ENCODE results near the gene NANOS2. TPM values are rescaled to one million over a fixed set of nuclear protein-coding genes. Genes with fewer than 3 reads are reported as not detected.
"Not testable (repeated sequence)": the region's sequence is repeated elsewhere in the genome, so short reads cannot be mapped to it uniquely, and the experiment has no call there.

Gene NANOS2
- total RNA-seq, 2 donors from 2014 or later = not detected

GRCh38 chr19:45897261-45897812 lies 17.2 kb downstream of the NANOS2 start:
- no peak for DNase-seq
- H3K4me1 Mint-ChIP-seq = peaks cover 13% of the 10 kb centered on the region
- H3K27me3 Mint-ChIP-seq = no peaks in the 10 kb centered on the region
- no peak for ATAC-seq
- no peak overlapping the region for H3K27ac Mint-ChIP-seq
- no peaks in the 10 kb centered on the region for H3K9me3 ChIP-seq (ENCODE audit: control insufficient read depth, low read length, poor library complexity, severe bottlenecking)
- peaks cover 2% of the 10 kb centered on the region for H3K36me3 Mint-ChIP-seq (ENCODE audit: low read depth)
- H3K4me3 Mint-ChIP-seq = no peak overlapping the region

DNA sequence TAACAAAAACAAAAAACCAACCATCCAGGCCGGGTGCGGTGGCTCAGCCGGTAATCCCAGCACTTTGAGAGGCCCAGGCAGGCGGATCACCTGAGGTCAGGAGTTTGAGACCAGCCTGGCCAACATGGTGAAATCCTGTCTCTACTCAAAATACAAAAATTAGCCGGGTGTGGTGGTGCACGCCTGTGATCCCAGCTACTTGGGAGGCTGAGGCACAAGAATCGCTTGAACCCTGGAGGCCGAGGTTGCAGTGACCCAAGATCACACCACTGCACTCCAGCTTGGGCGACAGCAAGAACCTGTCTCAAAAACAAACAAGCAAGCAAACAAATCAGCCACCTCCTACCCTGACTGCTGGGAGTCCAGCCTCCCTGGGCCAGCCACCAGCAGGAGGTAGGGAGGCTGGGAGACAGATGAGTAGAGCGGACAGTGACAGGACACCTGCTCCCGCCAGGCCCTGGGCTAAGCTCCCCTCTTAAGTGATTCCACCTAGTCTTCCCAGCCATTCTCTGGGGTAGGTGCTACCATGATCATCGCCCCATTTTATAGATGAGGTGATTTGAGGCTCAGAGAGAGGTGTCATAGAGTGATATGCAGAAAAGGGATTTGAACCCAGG lies 18.5 kb downstream of the NANOS2 start:
- H3K9me3 ChIP-seq (ENCODE audit: control insufficient read depth, low read length, poor library complexity, severe bottlenecking); ATAC-seq; H3K36me3 Mint-ChIP-seq (ENCODE audit: low read depth); DNase-seq; H3K4me3 Mint-ChIP-seq; H3K27ac Mint-ChIP-seq; H3K27me3 Mint-ChIP-seq; H3K4me1 Mint-ChIP-seq: not testable (repeated sequence)

GRCh38 chr19:45895519-45895972 lies 19.0 kb downstream of the NANOS2 start:
- ATAC-seq (no peak), DNase-seq (no peak)
- Mint-ChIP-seq H3K27ac (no peak overlapping the region), H3K36me3 (ENCODE audit: low read depth) (peaks cover 2% of the 10 kb centered on the region), H3K4me1 (peaks cover 7% of the 10 kb centered on the region), H3K4me3 (no peak overlapping the region), H3K27me3 (no peaks in the 10 kb centered on the region)
- no peaks in the 10 kb centered on the region for H3K9me3 ChIP-seq (ENCODE audit: control insufficient read depth, low read length, poor library complexity, severe bottlenecking)

- H3K27me3 Mint-ChIP-seq = no peaks in the 10 kb centered on the region
These were observed 23.7 kb downstream of the NANOS2 start for GRCh38 chr19:45890877-45891276.

GRCh38 chr19:45889210-45889885 lies 25.2 kb downstream of the NANOS2 start:
- peaks cover 13% of the 10 kb centered on the region for H3K4me1 Mint-ChIP-seq
- peaks cover 3% of the 10 kb centered on the region for H3K36me3 Mint-ChIP-seq (ENCODE audit: low read depth)
- no peak for ATAC-seq
- H3K27me3 Mint-ChIP-seq = no peaks in the 10 kb centered on the region
- DNase-seq = no peak
- H3K9me3 ChIP-seq (ENCODE audit: control insufficient read depth, low read length, poor library complexity, severe bottlenecking) = no peaks in the 10 kb centered on the region
- H3K4me3 Mint-ChIP-seq = no peak overlapping the region
- peak overlapping the region; percentile 29 for H3K27ac Mint-ChIP-seq

More at GRCh38 chr19:45890877-45891276, 23.7 kb downstream of the NANOS2 start:
- H3K36me3 Mint-ChIP-seq (ENCODE audit: low read depth) = peaks cover 3% of the 10 kb centered on the region
- no peak overlapping the region for H3K4me3 Mint-ChIP-seq
- H3K9me3 ChIP-seq (ENCODE audit: control insufficient read depth, low read length, poor library complexity, severe bottlenecking) = no peaks in the 10 kb centered on the region
- H3K27ac Mint-ChIP-seq = no peak overlapping the region
- ATAC-seq (no peak), DNase-seq (no peak)
- peaks cover 13% of the 10 kb centered on the region for H3K4me1 Mint-ChIP-seq

DNA sequence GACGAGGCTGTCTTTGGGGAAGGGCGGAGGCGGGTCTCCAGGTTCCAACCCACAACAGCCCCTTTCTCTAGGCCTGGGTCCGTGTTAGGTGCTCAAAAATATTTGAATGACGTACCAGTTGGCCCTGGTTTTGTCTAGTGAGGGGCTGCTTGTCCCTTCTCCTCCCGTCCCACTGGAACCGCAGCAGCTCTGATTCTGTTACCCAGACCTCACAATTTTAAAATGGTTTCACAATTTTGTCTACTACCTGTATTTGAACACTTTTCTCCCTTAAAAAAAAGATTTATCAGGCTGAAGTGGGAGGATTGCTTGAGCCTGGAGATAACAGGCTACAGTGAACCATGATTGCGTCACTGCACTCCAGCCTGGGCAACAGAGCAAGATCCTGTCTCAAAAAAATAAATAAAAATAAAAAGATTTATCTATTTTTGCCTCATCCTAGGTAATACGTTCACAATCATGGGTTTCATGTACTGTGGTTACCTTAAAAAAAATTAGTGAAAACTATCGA lies 27.3 kb downstream of the NANOS2 start:
- Mint-ChIP-seq H3K4me1 (peaks cover 18% of the 10 kb centered on the region), H3K4me3 (no peak overlapping the region), H3K36me3 (ENCODE audit: low read depth) (peaks cover 3% of the 10 kb centered on the region), H3K27me3 (no peaks in the 10 kb centered on the region), H3K27ac (peak overlapping the region; percentile 98)
- ATAC-seq = no peak
- H3K9me3 ChIP-seq (ENCODE audit: control insufficient read depth, low read length, poor library complexity, severe bottlenecking) = no peaks in the 10 kb centered on the region
- no peak for DNase-seq

DNA sequence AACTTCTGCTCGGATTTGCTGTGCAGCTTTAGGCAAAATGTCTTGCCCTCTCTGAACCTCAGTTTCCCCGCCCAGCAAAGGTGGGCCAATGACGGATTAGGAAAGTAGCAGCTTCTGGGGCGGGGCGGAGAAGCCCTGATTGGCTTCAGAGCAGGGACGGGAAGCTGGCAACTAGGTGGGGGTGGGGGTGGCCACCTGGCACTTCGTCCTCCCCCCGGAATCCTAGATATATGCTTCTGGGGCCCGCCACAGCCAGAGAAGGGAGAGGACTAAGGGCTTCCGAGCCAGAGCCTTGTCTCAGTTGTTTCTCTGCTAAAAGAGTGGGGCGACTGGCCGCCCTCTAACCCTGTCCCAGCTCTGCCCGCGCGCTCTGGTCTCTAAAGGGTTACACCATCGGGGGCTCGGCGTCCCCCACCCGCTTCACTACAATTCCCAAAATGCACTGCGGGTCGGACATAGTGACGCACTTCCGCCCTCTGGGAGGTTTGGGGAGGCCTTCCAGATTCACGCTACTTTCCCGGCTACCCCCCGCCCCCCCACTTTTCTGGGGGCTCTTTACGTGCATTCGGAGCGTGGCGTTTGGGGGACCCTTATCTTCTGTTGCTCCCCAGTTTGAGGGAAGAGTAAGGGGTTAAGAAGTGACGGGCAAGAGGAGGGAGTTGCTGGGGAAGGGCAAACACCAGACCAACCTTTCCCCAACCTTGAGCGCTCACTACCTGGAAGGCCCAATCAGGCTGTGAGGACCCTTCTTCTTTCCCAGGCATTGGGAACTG lies 28.0 kb downstream of the NANOS2 start:
- Mint-ChIP-seq H3K36me3 (ENCODE audit: low read depth) (peaks cover 3% of the 10 kb centered on the region), H3K4me3 (peak overlapping the region; percentile 98), H3K4me1 (peaks cover 20% of the 10 kb centered on the region), H3K27ac (peak overlapping the region; percentile 98), H3K27me3 (no peaks in the 10 kb centered on the region)
- DNase-seq = peak; percentile 73 to 82 (median 78)
- H3K9me3 ChIP-seq (ENCODE audit: control insufficient read depth, low read length, poor library complexity, severe bottlenecking) = no peaks in the 10 kb centered on the region
- ATAC-seq = peak; percentile 77

- Mint-ChIP-seq H3K4me1 (peaks cover 25% of the 10 kb centered on the region), H3K4me3 (peak within 1 kb of the TSS; percentile 98), H3K27ac (peak within 1 kb of the TSS; percentile 98), H3K36me3 (ENCODE audit: low read depth) (peaks cover 3% of the 10 kb centered on the region), H3K27me3 (no peaks in the 10 kb centered on the region)
- ATAC-seq (peak; percentile 81), DNase-seq (peak; percentile 79 to 87 (median 82))
- H3K9me3 ChIP-seq (ENCODE audit: control insufficient read depth, low read length, poor library complexity, severe bottlenecking) = no peaks in the 10 kb centered on the region
These were observed 28.8 kb downstream of the NANOS2 start, which contains the start of gene IRF2BP1 for GRCh38 chr19:45885556-45886426. TSS of gene IRF2BP1 (minus strand) at chr19:45886141. CDS start at chr19:45885774, 367 bp downstream.

DNA sequence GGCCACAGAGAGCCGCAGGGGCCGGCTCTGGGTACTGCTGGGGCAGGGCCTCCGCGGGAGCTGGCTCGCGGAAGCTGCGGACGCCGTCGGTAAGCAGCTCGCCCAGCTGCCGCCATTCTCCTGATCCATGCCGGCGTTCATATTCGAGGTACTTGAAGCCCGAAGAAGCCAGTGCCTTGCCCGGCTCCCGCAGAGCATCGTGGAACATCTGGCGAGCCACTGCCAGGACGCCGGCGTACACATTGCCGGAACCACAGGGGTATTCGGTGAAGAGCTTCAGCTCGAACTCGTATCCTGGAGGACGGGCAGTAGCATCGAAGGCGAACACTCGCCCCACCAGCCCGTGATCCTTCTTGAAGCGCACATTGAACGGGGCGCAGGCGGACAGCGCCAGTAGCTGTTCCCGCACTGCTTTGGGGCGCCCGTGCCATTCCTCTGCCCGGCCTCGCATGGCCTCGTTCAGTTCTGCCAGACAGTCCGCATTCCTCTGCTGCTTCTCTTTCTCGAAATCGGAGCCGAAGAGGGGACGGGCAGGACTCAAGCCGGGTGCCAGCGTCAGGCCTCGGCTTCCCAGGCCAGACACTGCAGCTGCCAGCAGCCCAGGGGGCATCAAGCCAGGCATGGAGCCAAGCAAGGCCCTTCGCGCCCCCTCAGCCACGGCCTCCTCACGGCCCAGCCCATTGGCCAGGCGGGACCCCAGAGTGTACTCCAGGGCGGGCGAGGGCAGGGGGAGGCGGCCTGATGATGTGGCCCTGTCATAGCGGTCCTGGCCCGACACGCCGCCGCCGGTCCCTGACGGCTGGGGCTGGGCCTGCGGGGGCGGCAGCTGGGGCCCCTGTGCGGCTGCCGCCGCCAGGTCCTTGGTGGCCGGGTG lies 29.7 kb downstream of the NANOS2 start:
- H3K4me1 Mint-ChIP-seq = peaks cover 25% of the 10 kb centered on the region
- no peak overlapping the region for H3K27ac Mint-ChIP-seq
- DNase-seq (no peak), ATAC-seq (no peak)
- no peaks in the 10 kb centered on the region for H3K27me3 Mint-ChIP-seq
- peaks cover 3% of the 10 kb centered on the region for H3K36me3 Mint-ChIP-seq (ENCODE audit: low read depth)
- no peaks in the 10 kb centered on the region for H3K9me3 ChIP-seq (ENCODE audit: control insufficient read depth, low read length, poor library complexity, severe bottlenecking)
- peak overlapping the region; percentile 62 for H3K4me3 Mint-ChIP-seq

DNA sequence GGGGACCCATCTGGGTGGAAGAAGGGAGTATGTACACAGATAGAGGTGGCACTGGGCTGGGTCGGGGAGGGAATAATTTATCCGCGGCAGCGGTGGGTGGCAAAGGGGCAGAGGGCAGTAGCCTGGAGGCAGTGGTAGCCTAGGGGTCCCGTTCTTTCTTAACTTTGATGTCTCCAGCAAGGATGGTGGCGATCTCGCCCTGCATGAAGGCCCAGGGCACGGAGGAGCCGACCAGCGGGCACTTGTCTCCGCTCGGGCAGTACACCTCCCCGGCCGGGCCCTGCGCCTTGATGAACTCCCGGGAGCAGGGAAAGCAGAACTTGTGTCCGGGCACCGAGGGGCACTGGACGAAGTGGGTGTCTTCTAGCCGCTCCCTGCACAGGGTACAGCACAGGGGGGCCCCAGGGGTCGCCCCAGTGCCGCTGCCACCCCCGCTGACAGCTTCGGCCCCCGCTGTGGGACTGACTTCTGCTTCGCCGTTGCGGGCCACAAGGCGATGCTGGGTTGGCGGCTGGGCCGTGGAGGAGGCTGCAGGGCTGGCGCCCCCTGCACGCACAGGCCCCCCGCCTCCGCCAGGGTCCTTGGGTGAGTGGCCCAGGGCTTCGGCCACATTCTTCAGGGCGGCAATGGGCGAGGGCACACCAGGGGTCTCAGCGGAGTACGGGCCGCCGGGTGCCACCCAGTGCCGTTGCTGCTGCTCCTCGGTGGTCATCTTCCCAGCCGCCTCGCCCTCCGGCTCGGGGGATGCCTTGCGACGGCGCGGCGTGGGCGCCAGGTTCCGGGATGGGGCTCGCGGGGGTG lies 30.5 kb downstream of the NANOS2 start:
- H3K27me3 Mint-ChIP-seq = peaks cover under 1% of the 10 kb centered on the region
- H3K4me1 Mint-ChIP-seq = peaks cover 23% of the 10 kb centered on the region
- peaks cover 3% of the 10 kb centered on the region for H3K36me3 Mint-ChIP-seq (ENCODE audit: low read depth)
- peak overlapping the region; percentile 89 for H3K27ac Mint-ChIP-seq
- DNase-seq = no peak
- peak overlapping the region; percentile 93 for H3K4me3 Mint-ChIP-seq
- no peak for ATAC-seq
- no peaks in the 10 kb centered on the region for H3K9me3 ChIP-seq (ENCODE audit: control insufficient read depth, low read length, poor library complexity, severe bottlenecking)

DNA sequence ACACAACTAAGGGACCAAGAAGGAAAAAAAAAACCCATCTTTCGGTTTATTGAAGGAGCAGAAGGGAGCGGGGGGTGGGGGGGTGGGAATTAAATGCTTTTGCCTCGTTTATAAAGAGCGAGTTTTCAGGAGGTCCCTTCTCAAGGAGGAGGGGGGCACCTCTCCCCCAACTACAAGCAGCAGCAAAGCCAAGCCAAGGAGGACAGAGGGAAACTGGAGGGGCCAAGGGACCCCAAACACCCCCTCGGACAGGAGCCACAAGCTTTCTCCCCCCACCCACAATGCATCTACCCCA lies 31.0 kb downstream of the NANOS2 start:
- ATAC-seq (no peak), DNase-seq (no peak)
- H3K27me3 Mint-ChIP-seq = peaks cover 6% of the 10 kb centered on the region
- H3K36me3 Mint-ChIP-seq (ENCODE audit: low read depth) = peaks cover 7% of the 10 kb centered on the region
- H3K9me3 ChIP-seq (ENCODE audit: control insufficient read depth, low read length, poor library complexity, severe bottlenecking) = no peaks in the 10 kb centered on the region
- peak overlapping the region; percentile 93 for H3K4me3 Mint-ChIP-seq
- H3K27ac Mint-ChIP-seq = peak overlapping the region; percentile 89
- H3K4me1 Mint-ChIP-seq = peaks cover 26% of the 10 kb centered on the region
